PC-3 (cell line): ENCODE data around the gene BOLA3. TPM values are rescaled to one million over a fixed set of nuclear protein-coding genes. Genes with fewer than 3 reads are reported as not detected.
"Not testable (repeated sequence)": the region's sequence is repeated elsewhere in the genome, so short reads cannot be mapped to it uniquely, and the experiment has no call there.

ENCODE experiments used
- ATAC-seq: fragments of 200-7000 bp; cut with Tn5 transposase; 2 replicates; pipeline ENCODE4 v1.9.1; 2020; ENCODE audit warnings: mild to moderate bottlenecking, moderate library complexity
- BruUV-seq: library from RNA; stranded (reverse); fragments of 400-500 nt; replicated peaks from 2 replicates; lab custom pipeline; 2021; lab: Mats Ljungman, UMichigan
- CTCF ChIA-PET: fragments of 300-600 bp; sonication (Branson Sonifier 250); formaldehyde crosslinking; loops from one replicate; lab custom pipeline; 2022; ENCODE audit warnings: antibody characterized with exemption; lab: Charles Lee
- POLR2A ChIA-PET: fragments of 300-600 bp; sonication (Branson Sonifier 250); formaldehyde crosslinking; loops from one replicate; lab custom pipeline; 2022; ENCODE audit warnings: antibody characterized with exemption; ENCODE audit not compliant: unreplicated experiment; lab: Charles Lee
- DNase-seq: peaks from one replicate; pipeline ENCODE4 v3.0.0-alpha.2; 2015
- H2AFZ ChIP-seq: fragments of 300-600 bp; sonication (generic); 2 replicates; pipeline ENCODE4 v1.6.0; 2016; ENCODE audit warnings: antibody characterized with exemption, low read length
- H3F3A ChIP-seq: fragments of 300-600 bp; sonication (generic); one replicate; pipeline ENCODE4 v1.6.0; 2017; ENCODE audit warnings: antibody characterized with exemption, low read length, control low read depth, mild to moderate bottlenecking; ENCODE audit not compliant: unreplicated experiment
- H3K27ac ChIP-seq: fragments of 300-600 bp; sonication (generic); 2 replicates; pipeline ENCODE4 v1.5.1; 2016; ENCODE audit warnings: mild to moderate bottlenecking, low read length
- H3K27me3 ChIP-seq: fragments of 300-600 bp; sonication (generic); 2 replicates; pipeline ENCODE4 v1.6.1; 2016; ENCODE audit warnings: low read length, mixed read lengths
- H3K36me3 ChIP-seq: fragments of 300-600 bp; sonication (generic); 2 replicates; pipeline ENCODE4 v1.6.1; 2016; ENCODE audit warnings: low read depth, mixed run types, low read length, mixed read lengths
- H3K4me1 ChIP-seq: fragments of 300-600 bp; sonication (generic); 2 replicates; pipeline ENCODE4 v1.5.1; 2016; ENCODE audit warnings: low read length; ENCODE audit not compliant: insufficient read depth
- H3K4me2 ChIP-seq: fragments of 300-600 bp; sonication (generic); 2 replicates; pipeline ENCODE4 v1.6.0; 2016; ENCODE audit warnings: low read length
- H3K4me3 ChIP-seq: fragments of 300-600 bp; sonication (generic); 2 replicates; pipeline ENCODE4 v1.5.1; 2016; ENCODE audit warnings: mild to moderate bottlenecking, low read length, mixed read lengths
- H3K79me2 ChIP-seq: fragments of 300-600 bp; sonication (generic); 2 replicates; pipeline ENCODE4 v1.6.1; 2017; ENCODE audit warnings: low read length, mixed read lengths
- H3K9ac ChIP-seq: fragments of 300-600 bp; sonication (generic); 2 replicates; pipeline ENCODE4 v1.6.0; 2016; ENCODE audit warnings: mild to moderate bottlenecking, low read length
- H3K9me2 ChIP-seq: fragments of 300-600 bp; sonication (generic); replicated peaks from 2 replicates; pipeline ENCODE4 v1.6.1; 2016; ENCODE audit warnings: mixed run types, low read length, mixed read lengths
- H3K9me3 ChIP-seq: fragments of 300-600 bp; sonication (generic); 2 replicates; pipeline ENCODE4 v1.6.1; 2016; ENCODE audit warnings: low read length, mixed read lengths
- H4K20me1 ChIP-seq: fragments of 300-600 bp; sonication (generic); 2 replicates; pipeline ENCODE4 v1.6.1; 2016; ENCODE audit warnings: low read length, mixed read lengths
- EZH2 ChIP-seq: fragments of 300-600 bp; sonication (generic); IDR thresholded peaks from one replicate; pipeline ENCODE4 v1.6.1; 2017; ENCODE audit warnings: antibody characterized with exemption, mild to moderate bottlenecking, low read length; ENCODE audit not compliant: unreplicated experiment
- EZH2phosphoT487 ChIP-seq: fragments of 300-600 bp; sonication (generic); IDR thresholded peaks from 2 replicates; pipeline ENCODE4 v1.6.1; 2018; ENCODE audit warnings: mild to moderate bottlenecking, antibody characterized with exemption, low read length, borderline replicate concordance
- intact Hi-C: fragments of 100-400 bp; cut with micrococcal nuclease; formaldehyde crosslinking; loops from 2 replicates; pipeline ENCODE4 v1.9.0; 2023
- total RNA-seq: library from RNA; depleted of rRNA; stranded (reverse); fragments of >200 nt; gene quantifications from 2 replicates; pipeline ENCODE4 v1.2.3, GENCODE V29; 2014
- TF ChIP-seq, protein P1 (sequence below): fragments of 300-600 bp; sonication (generic); conservative IDR thresholded peaks from 2 replicates; pipeline ENCODE4 v1.5.1; 2017; ENCODE audit warnings: antibody characterized with exemption, low read depth, mild to moderate bottlenecking, low read length

Gene BOLA3
- total RNA-seq, 1 experiment from 2014 or later: 104 TPM

DNA sequence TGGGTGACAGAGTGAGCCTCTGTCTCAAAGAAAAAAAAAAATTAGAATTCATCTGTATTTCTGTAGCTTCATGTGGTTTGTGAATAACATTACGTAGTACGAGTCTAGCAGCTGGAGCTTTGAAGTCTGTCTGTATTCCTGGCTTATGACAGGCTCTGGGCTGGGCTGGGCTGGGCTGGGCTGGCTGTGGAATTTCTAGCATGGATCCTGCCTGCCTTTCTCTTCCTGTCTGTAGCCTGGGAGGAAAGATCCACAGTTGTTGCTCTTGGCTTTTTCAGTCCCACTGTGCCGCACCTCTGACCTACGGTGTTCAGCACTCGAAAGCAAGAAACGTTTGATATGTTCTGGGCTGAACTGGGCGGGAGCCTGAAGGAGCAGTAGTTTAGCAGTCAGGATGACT lies 55.4 kb downstream of the BOLA3 start:
- Histone ChIP-seq H3K27ac (no peak overlapping the region), H3K4me1 (no peaks in the 10 kb centered on the region), H3K9me3 (no peaks in the 10 kb centered on the region), H4K20me1 (no peaks in the 10 kb centered on the region), H3K9me2 (no peaks in the 10 kb centered on the region), H3K79me2 (no peaks in the 10 kb centered on the region), H3K9ac (no peak overlapping the region), H2AFZ (no peak overlapping the region), H3K27me3 (no peaks in the 10 kb centered on the region), H3K4me2 (no peak overlapping the region), H3K4me3 (no peak overlapping the region), H3K36me3 (peaks cover 22% of the 10 kb centered on the region; the same call in 1 of the 2 replicates), H3F3A (no peaks in the 10 kb centered on the region)
- intact Hi-C loops: no loop called here
- POLR2A ChIA-PET: no interaction called here
- no peak for TF ChIP-seq EZH2
- TF ChIP-seq, protein P1, sequence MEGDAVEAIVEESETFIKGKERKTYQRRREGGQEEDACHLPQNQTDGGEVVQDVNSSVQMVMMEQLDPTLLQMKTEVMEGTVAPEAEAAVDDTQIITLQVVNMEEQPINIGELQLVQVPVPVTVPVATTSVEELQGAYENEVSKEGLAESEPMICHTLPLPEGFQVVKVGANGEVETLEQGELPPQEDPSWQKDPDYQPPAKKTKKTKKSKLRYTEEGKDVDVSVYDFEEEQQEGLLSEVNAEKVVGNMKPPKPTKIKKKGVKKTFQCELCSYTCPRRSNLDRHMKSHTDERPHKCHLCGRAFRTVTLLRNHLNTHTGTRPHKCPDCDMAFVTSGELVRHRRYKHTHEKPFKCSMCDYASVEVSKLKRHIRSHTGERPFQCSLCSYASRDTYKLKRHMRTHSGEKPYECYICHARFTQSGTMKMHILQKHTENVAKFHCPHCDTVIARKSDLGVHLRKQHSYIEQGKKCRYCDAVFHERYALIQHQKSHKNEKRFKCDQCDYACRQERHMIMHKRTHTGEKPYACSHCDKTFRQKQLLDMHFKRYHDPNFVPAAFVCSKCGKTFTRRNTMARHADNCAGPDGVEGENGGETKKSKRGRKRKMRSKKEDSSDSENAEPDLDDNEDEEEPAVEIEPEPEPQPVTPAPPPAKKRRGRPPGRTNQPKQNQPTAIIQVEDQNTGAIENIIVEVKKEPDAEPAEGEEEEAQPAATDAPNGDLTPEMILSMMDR: no peak
- TF ChIP-seq EZH2phosphoT487: no peak
- BruUV-seq: no TSS peak
- ATAC-seq (no peak), DNase-seq (no peak)
- CTCF ChIA-PET: no interaction called here

DNA sequence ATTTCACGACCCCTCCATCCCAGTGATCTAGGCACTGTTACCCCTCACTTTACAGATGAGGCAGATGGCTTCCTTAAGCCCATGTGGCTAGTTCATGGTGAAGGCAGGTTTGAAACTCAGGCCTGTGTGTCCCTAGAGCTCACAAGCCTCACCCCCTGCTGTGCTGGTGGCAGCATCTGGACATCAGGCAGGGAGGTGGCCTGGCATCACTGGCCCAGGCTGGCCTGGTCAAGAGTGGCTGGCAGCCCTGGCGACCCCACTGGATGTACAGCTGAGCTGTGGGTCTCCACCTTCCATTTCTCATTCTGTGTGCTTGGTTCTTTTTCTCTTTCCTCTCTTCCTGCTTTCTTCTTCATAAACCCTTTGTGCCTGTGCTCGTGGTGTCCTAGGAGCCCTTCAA lies 56.3 kb downstream of the BOLA3 start:
- peaks cover 22% of the 10 kb centered on the region; the same call in 1 of the 2 replicates for H3K36me3 ChIP-seq
- no peak overlapping the region for H3K27ac ChIP-seq
- ChIA-PET CTCF (no interaction called here), POLR2A (interaction anchor here (0.6 kb wide), 1 partner anchor 226 kb away, joined by 6 read pairs; no protein-coding TSS in a partner anchor)
- DNase-seq (no peak), ATAC-seq (no peak)
- intact Hi-C loops: no loop called here
- no peaks in the 10 kb centered on the region for H4K20me1 ChIP-seq
- no peaks in the 10 kb centered on the region for H3K9me2 ChIP-seq
- H3K27me3 ChIP-seq: no peaks in the 10 kb centered on the region
- no peak for TF ChIP-seq EZH2
- TF ChIP-seq EZH2phosphoT487: no peak
- TF ChIP-seq, protein P1: no peak
- H3K9ac ChIP-seq: no peak overlapping the region
- H3K79me2 ChIP-seq: no peaks in the 10 kb centered on the region
- H3K4me2 ChIP-seq: no peak overlapping the region
- no peak overlapping the region for H2AFZ ChIP-seq
- BruUV-seq: no TSS peak
- no peaks in the 10 kb centered on the region for H3K9me3 ChIP-seq
- H3F3A ChIP-seq: no peaks in the 10 kb centered on the region
- H3K4me3 ChIP-seq: no peak overlapping the region
- H3K4me1 ChIP-seq: no peaks in the 10 kb centered on the region

DNA sequence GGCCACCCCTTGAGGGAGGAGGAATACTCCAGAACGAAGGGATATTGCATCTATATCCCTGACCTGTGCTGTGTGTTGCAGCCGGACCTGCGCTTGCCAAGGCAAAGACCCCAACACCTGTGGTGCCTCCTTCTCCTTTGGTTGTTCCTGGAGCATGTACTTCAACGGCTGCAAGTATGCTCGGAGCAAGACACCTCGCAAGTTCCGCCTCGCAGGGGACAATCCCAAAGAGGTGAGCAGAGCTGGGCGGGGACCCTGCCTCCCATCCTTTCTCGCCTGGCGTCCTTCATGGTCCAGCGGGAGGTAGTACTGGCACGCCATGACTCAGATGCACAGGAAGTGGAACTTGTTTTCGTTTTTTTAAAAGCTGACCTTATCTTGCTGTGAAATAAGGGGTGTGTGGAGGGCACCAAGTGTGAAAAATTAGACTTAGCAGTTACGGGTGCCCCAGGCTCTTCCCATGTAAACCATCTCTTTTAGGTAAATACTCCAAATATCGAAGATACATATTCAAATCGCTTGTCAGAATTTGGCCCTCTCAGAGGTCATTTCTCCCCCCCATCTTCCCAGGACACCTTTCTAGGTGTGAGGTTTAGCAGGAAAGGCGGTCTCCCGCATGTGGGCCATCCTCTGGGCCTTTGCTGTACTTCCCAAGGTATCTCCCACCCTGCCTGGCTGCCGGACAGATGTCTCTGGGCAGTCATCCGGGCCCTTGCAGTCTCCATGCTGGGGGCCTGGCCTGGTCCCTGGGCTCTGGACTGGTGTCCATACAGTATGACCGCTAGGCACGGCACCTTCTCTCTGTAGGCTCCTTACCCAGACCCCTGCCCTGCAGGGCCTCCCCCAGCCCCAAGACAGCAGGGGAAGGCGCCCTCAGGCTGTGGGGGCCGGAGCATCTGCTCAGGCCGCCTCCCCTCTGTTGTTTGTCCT lies 57.6 kb downstream of the BOLA3 start:
- Histone ChIP-seq H4K20me1 (no peaks in the 10 kb centered on the region), H3K4me1 (no peaks in the 10 kb centered on the region), H3K27me3 (no peaks in the 10 kb centered on the region), H3K79me2 (no peaks in the 10 kb centered on the region), H2AFZ (no peak overlapping the region), H3K4me3 (no peak overlapping the region), H3K27ac (no peak overlapping the region), H3K4me2 (no peak overlapping the region), H3K9ac (no peak overlapping the region), H3K9me2 (no peaks in the 10 kb centered on the region), H3K9me3 (no peaks in the 10 kb centered on the region), H3K36me3 (peaks cover 19% of the 10 kb centered on the region; the same call in 1 of the 2 replicates), H3F3A (no peaks in the 10 kb centered on the region)
- ATAC-seq: no peak
- CTCF ChIA-PET: no interaction called here
- POLR2A ChIA-PET: no interaction called here
- intact Hi-C loops: no loop called here
- TF ChIP-seq, protein P1: no peak
- BruUV-seq: no TSS peak
- DNase-seq: no peak

DNA sequence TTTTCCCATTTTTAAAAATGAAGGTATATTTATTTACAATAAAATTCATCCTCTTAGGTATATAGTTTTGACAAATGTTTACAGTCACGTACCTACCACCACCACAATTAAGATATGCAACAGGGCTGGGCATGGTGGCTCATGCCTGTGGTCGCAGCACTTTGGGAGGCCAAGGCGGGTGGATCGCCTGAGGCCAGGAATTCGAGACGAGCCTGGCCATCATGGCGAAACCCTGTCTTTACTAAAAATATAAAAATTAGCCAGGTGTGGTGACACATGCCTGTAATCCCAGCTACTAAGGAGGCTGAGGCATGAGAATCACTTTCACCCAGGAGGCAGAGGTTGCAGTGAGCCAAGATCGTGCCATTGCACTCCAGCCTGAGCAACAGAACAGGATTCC lies 59.0 kb downstream of the BOLA3 start:
- intact Hi-C loops, H3K27me3 ChIP-seq, H4K20me1 ChIP-seq, H3K4me1 ChIP-seq, H3K4me3 ChIP-seq, H3K9me3 ChIP-seq, H3K9me2 ChIP-seq, H3K27ac ChIP-seq, H3K9ac ChIP-seq, H3K79me2 ChIP-seq, H2AFZ ChIP-seq, ATAC-seq, H3F3A ChIP-seq, BruUV-seq, H3K4me2 ChIP-seq, POLR2A ChIA-PET, CTCF ChIA-PET: not testable (repeated sequence)
- peaks cover 19% of the 10 kb centered on the region; the same call in 1 of the 2 replicates for H3K36me3 ChIP-seq
- DNase-seq: peak; percentile 11
